ENCODE data around the gene TRIOBP.
A peak's percentile ranks its signal among the peaks of the same experiment; 100 is the strongest.

DNA sequence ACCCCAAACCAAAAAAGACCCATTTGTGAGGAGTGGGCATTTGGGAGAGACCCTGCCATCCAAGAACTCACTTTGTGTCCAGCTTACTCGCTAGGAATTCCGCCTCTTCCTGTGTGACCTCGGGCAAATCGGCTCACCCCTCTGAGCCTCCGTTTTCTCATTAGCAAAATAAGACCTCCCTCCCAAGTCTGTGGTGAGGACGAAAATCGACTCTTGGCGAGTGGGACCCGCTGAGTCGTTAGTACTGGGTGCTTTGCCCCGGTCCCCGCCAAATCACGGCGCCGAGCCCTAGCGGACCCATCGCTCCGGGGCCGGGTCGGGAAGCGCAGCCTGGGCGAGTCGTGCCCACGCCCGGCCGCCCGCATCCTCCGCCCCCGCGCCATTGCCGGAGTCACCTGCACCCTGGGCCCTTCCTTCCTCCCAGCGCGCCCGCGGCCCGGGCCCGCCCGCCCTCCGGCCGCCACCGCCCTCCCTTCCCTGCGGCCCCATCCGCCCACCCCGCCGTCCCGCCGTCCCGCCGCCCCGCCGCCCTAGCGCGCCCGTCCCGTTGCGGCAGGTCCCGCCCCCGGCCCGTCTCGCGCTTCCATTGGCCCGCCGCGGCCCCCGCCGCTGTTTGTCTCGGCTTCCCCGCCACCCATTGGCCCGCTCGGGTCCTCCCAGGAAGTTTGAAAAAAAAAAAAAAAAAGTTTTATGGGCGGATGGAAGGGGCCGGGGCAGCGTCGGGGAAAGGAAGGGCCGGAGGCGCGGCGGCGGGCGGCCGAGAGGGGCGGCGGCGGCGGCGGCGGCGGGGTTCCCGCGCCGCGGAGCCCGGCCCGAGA, 48.9 kb downstream of the TRIOBP start:
- TF ChIP-seq, protein P1, sequence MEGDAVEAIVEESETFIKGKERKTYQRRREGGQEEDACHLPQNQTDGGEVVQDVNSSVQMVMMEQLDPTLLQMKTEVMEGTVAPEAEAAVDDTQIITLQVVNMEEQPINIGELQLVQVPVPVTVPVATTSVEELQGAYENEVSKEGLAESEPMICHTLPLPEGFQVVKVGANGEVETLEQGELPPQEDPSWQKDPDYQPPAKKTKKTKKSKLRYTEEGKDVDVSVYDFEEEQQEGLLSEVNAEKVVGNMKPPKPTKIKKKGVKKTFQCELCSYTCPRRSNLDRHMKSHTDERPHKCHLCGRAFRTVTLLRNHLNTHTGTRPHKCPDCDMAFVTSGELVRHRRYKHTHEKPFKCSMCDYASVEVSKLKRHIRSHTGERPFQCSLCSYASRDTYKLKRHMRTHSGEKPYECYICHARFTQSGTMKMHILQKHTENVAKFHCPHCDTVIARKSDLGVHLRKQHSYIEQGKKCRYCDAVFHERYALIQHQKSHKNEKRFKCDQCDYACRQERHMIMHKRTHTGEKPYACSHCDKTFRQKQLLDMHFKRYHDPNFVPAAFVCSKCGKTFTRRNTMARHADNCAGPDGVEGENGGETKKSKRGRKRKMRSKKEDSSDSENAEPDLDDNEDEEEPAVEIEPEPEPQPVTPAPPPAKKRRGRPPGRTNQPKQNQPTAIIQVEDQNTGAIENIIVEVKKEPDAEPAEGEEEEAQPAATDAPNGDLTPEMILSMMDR (IDR thresholded peaks at IDR 0.05; ENCODE audit: extremely low read depth in 1 of 2, insufficient read depth in 1 of 2, low read depth in 1 of 2, low read length in 2 of 2), result no peak
- no peak for TF ChIP-seq EZH2 (IDR thresholded peaks at IDR 0.05; ENCODE audit: borderline replicate concordance, low read depth, low read length, severe bottlenecking)
- no peak for TF ChIP-seq JUN (IDR thresholded peaks at IDR 0.05; ENCODE audit: borderline replicate concordance, insufficient read depth, insufficient read length, low read depth)
- peak; percentile 59 for TF ChIP-seq POLR2AphosphoS5 (IDR thresholded peaks at IDR 0.05; ENCODE audit: insufficient read depth, low read depth, low read length)
- TF ChIP-seq, protein P2, sequence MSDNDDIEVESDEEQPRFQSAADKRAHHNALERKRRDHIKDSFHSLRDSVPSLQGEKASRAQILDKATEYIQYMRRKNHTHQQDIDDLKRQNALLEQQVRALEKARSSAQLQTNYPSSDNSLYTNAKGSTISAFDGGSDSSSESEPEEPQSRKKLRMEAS (IDR thresholded peaks at IDR 0.05; ENCODE audit: insufficient read depth, insufficient read length), result no peak

Measured in endothelial cell of umbilical vein (primary cell).